ENCODE data around the gene CACHD1.

GRCh38 chr1:64498325-64498724, 28.4 kb downstream of the CACHD1 start:
- no peak for TF ChIP-seq CTCF (conservative IDR thresholded peaks at IDR 0.05; ENCODE audit: low read length)
- no peak for TF ChIP-seq EZH2phosphoT487 (IDR thresholded peaks at IDR 0.05; ENCODE audit: borderline replicate concordance, low read depth, low read length)
